HCT116 (cell line): Measurements from ENCODE around the gene APIP. TPM values are rescaled to one million over a fixed set of nuclear protein-coding genes. Genes with fewer than 3 reads are reported as not detected.

Experiments
- ATAC-seq: fragments of 200-7000 bp; cut with Tn5 transposase; 2 replicates; pipeline ENCODE4 v1.9.1; 2020; ENCODE audit warnings: mild to moderate bottlenecking, moderate library complexity
- BruUV-seq: library from RNA; stranded (reverse); fragments of 400-500 nt; replicated peaks from 2 replicates; lab custom pipeline; 2021; lab: Mats Ljungman, UMichigan
- CTCF ChIA-PET: fragments of 300-600 bp; sonication (Branson Sonifier 250); formaldehyde crosslinking; loops from one replicate; lab custom pipeline; 2021; ENCODE audit warnings: antibody characterized with exemption; lab: Charles Lee
- POLR2A ChIA-PET: fragments of 300-600, 350-600 bp; sonication (Branson Sonifier 250); formaldehyde crosslinking; loops from one replicate; lab custom pipeline; 2021; ENCODE audit warnings: antibody characterized with exemption; lab: Charles Lee
- RAD21 ChIA-PET, 2 experiments: fragments of 300-600 bp; sonication (Branson Sonifier 250); formaldehyde crosslinking; loops; one replicate each; lab custom pipeline; 2023; ENCODE audit warnings: low total read pairs in 2 of 2; ENCODE audit not compliant: uncharacterized antibody in 2 of 2, unreplicated experiment in 2 of 2, low non-redundant PET in 1 of 2; lab: Charles Lee
- DNase-seq: peaks from one replicate; pipeline ENCODE4 v3.0.0-alpha.2; 2010; ENCODE audit warnings: low read depth, low spot score
- H2AFZ ChIP-seq: fragments of 200-600 bp; shearing (Covaris generic), sonication (generic); 2 replicates; pipeline ENCODE4 v1.6.1; 2017; ENCODE audit warnings: low read depth, mixed run types, mixed read lengths, antibody characterized with exemption, low read length; ENCODE audit not compliant: poor library complexity, severe bottlenecking
- H3K27ac ChIP-seq: 2 replicates; pipeline ENCODE4 v1.5.1; 2012; ENCODE audit warnings: low read depth, low read length
- H3K27me3 ChIP-seq: fragments of 200-600 bp; sonication (generic); 2 replicates; pipeline ENCODE4 v1.6.1; 2016; ENCODE audit warnings: mixed run types, low read length, mixed read lengths; ENCODE audit not compliant: insufficient read depth
- H3K36me3 ChIP-seq, 2 experiments: fragments of 200-500 bp in 1 of 2; fragments of 200-600 bp in 1 of 2; sonication (Bioruptor generic) in 1 of 2; sonication (generic) in 1 of 2; 2 replicates each; pipeline versions ENCODE4 v1.5.1 to v1.6.1; 2014 to 2016; ENCODE audit warnings: low read length in 2 of 2, inconsistent platforms in 1 of 2, mixed read lengths in 1 of 2, mixed run types in 1 of 2; ENCODE audit not compliant: insufficient read depth in 2 of 2, control insufficient read depth in 1 of 2
- H3K4me1 ChIP-seq, 2 experiments: fragments of 200-600 bp in 1 of 2; sonication (generic) in 1 of 2; 2 replicates each; pipeline versions ENCODE4 v1.5.1 to v1.6.1; 2012 to 2017; ENCODE audit warnings: low read length in 2 of 2, inconsistent platforms in 1 of 2, mild to moderate bottlenecking in 1 of 2, mixed read lengths in 1 of 2, mixed run types in 1 of 2, moderate library complexity in 1 of 2; ENCODE audit not compliant: insufficient read depth in 2 of 2, control insufficient read depth in 1 of 2
- H3K4me2 ChIP-seq: fragments of 200-600 bp; sonication (generic); 2 replicates; pipeline ENCODE4 v1.6.1; 2017; ENCODE audit warnings: mixed run types, low read length, mixed read lengths
- H3K4me3 ChIP-seq, 2 experiments: fragments of 200-600 bp in 1 of 2; sonication (generic) in 1 of 2; replicated peaks in 1 of 2; 2 replicates each; pipeline ENCODE4 v1.5.1; 2011 to 2016; ENCODE audit warnings: low read length in 2 of 2, control low read depth in 1 of 2, low read depth in 1 of 2, mild to moderate bottlenecking in 1 of 2, mixed read lengths in 1 of 2, mixed run types in 1 of 2
- H3K79me2 ChIP-seq: fragments of 200-600 bp; sonication (generic); 2 replicates; pipeline ENCODE4 v1.6.1; 2017; ENCODE audit warnings: mild to moderate bottlenecking, mixed run types, low read length, moderate library complexity, mixed read lengths; ENCODE audit not compliant: insufficient read depth
- H3K9ac ChIP-seq: fragments of 200-600 bp; sonication (generic); 2 replicates; pipeline ENCODE4 v1.6.1; 2016; ENCODE audit warnings: low read length, mixed read lengths
- H3K9me2 ChIP-seq: fragments of 200-600 bp; sonication (generic), shearing (Covaris generic); 2 replicates; pipeline ENCODE4 v1.6.1; 2017; ENCODE audit warnings: mixed run types, mild to moderate bottlenecking, moderate library complexity; ENCODE audit not compliant: insufficient read depth
- H3K9me3 ChIP-seq, 2 experiments: fragments of 200-500 bp in 1 of 2; fragments of 200-600 bp in 1 of 2; sonication (Bioruptor generic) in 1 of 2; sonication (generic) in 1 of 2; 2 replicates each; pipeline ENCODE4 v1.6.1; 2014 to 2017; ENCODE audit warnings: low read length in 2 of 2, mixed read lengths in 2 of 2, inconsistent platforms in 1 of 2, low read depth in 1 of 2, mild to moderate bottlenecking in 1 of 2, mixed run types in 1 of 2, moderate library complexity in 1 of 2; ENCODE audit not compliant: control insufficient read depth in 1 of 2, insufficient read depth in 1 of 2
- H4K20me1 ChIP-seq: fragments of 200-600 bp; sonication (generic), shearing (Covaris generic); 2 replicates; pipeline ENCODE4 v1.6.1; 2017; ENCODE audit warnings: mixed run types, mild to moderate bottlenecking, moderate library complexity; ENCODE audit not compliant: insufficient read depth
- CTCF ChIP-seq, 3 experiments: fragments of 200-600 bp in 1 of 3; sonication (generic) in 1 of 3; IDR thresholded peaks in 2 of 3; conservative IDR thresholded peaks in 1 of 3; 2 replicates each; pipeline ENCODE4 v1.5.1; 2012 to 2017; ENCODE audit warnings: low read depth in 2 of 3, low read length in 2 of 3, antibody characterized with exemption in 1 of 3, borderline replicate concordance in 1 of 3, control low read depth in 1 of 3, mild to moderate bottlenecking in 1 of 3, mixed read lengths in 1 of 3, mixed run types in 1 of 3, moderate library complexity in 1 of 3; ENCODE audit not compliant: insufficient read depth in 1 of 3
- ELF1 ChIP-seq: IDR thresholded peaks from 2 replicates; pipeline ENCODE4 v1.6.1; 2012; ENCODE audit warnings: low read depth, borderline replicate concordance
- FOSL1 ChIP-seq: IDR thresholded peaks from 2 replicates; pipeline ENCODE4 v1.6.1; 2012; ENCODE audit warnings: low read depth
- intact Hi-C: fragments of 100-400 bp; cut with micrococcal nuclease; formaldehyde crosslinking; loops from 2 replicates; pipeline ENCODE4 v1.10.0; 2022
- total RNA-seq: library from RNA; stranded (reverse); gene quantifications from one replicate; pipeline ENCODE4 v1.2.1, GENCODE V29; 2021; ENCODE audit not compliant: unreplicated experiment
- TF ChIP-seq, protein P1 (sequence below): IDR thresholded peaks from 2 replicates; pipeline ENCODE4 v1.6.1; 2012; ENCODE audit warnings: low read depth

Gene APIP
- total RNA-seq, 1 experiment from 2014 or later: 41.2 TPM

- RAD21 ChIA-PET: no interaction called here
- TF ChIP-seq, protein P1, sequence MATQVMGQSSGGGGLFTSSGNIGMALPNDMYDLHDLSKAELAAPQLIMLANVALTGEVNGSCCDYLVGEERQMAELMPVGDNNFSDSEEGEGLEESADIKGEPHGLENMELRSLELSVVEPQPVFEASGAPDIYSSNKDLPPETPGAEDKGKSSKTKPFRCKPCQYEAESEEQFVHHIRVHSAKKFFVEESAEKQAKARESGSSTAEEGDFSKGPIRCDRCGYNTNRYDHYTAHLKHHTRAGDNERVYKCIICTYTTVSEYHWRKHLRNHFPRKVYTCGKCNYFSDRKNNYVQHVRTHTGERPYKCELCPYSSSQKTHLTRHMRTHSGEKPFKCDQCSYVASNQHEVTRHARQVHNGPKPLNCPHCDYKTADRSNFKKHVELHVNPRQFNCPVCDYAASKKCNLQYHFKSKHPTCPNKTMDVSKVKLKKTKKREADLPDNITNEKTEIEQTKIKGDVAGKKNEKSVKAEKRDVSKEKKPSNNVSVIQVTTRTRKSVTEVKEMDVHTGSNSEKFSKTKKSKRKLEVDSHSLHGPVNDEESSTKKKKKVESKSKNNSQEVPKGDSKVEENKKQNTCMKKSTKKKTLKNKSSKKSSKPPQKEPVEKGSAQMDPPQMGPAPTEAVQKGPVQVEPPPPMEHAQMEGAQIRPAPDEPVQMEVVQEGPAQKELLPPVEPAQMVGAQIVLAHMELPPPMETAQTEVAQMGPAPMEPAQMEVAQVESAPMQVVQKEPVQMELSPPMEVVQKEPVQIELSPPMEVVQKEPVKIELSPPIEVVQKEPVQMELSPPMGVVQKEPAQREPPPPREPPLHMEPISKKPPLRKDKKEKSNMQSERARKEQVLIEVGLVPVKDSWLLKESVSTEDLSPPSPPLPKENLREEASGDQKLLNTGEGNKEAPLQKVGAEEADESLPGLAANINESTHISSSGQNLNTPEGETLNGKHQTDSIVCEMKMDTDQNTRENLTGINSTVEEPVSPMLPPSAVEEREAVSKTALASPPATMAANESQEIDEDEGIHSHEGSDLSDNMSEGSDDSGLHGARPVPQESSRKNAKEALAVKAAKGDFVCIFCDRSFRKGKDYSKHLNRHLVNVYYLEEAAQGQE: no peak
- TF ChIP-seq ELF1 (no peak), CTCF (IDR thresholded peaks at IDR 0.05 in 2 of 3, conservative IDR thresholded peaks at IDR 0.05 in 1 of 3; ENCODE audit: borderline replicate concordance in 1 of 3, insufficient read depth in 1 of 3, low read depth in 2 of 3, low read length in 2 of 3) (no peak), FOSL1 (no peak)
- no peak overlapping the region for H3K4me2 ChIP-seq
- peaks cover 18% of the 10 kb centered on the region for H3K79me2 ChIP-seq
- no peak overlapping the region for H3K9ac ChIP-seq
- no peak for ATAC-seq
- no peak overlapping the region for H3K4me3 ChIP-seq
- no peaks in the 10 kb centered on the region for H3K27me3 ChIP-seq
- H3K36me3 ChIP-seq: no peaks in the 10 kb centered on the region
- no peak overlapping the region for H3K27ac ChIP-seq
- intact Hi-C loops: no loop called here
- CTCF ChIA-PET: no interaction called here
- H3K9me3 ChIP-seq: no peaks in the 10 kb centered on the region
- no peaks in the 10 kb centered on the region for H3K4me1 ChIP-seq
- POLR2A ChIA-PET: no interaction called here
- no peaks in the 10 kb centered on the region for H3K9me2 ChIP-seq
- DNase-seq: no peak
- no peaks in the 10 kb centered on the region for H4K20me1 ChIP-seq
- no peak overlapping the region for H2AFZ ChIP-seq
- BruUV-seq: no TSS peak
Observed at GRCh38 chr11:34944692-34945091, 28.5 kb upstream of the APIP start.
